ENCODE data around the gene PLEKHD1. TPM values are rescaled to one million over a fixed set of nuclear protein-coding genes. Genes with fewer than 3 reads are reported as not detected.

PLEKHD1 gene
- polyA plus RNA-seq, 1 experiment, result not detected

DNA sequence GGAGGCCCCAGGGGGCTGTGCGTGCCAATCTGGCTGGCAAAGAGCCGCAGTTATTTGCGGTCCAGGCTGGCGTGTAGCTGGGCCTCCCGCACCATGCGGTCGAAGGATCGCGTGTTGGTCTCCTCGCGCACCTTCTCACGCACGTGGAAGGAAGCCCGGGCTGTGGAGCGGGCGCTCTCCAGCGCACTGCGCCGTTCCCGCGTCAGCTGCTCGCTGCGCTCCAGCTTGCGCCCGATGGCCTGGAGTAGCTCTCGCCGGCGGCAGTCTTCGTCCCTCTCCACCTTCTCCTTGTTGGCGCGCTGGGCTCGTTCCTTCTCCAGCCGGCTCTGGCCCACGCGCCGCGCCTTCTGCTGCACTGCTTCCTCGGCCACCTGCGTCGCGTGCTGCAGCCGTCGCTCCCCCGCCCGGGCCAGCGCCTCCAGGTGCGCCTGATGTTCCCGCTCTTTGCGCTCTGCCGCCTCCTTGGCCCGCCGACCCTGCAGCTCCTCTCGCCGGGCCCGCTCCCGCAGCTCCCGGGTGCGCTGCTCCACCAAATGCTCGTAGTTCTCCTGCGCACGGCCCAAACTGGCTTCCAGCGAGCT, 87.0 kb downstream of the PLEKHD1 start:
- CTCF ChIA-PET, result interaction anchor here (0.8 to 2.9 kb wide), 7 partner anchors 13 to 331 kb away, joined by 3 to 17 read pairs (median 4); no protein-coding TSS in a partner anchor

DNA sequence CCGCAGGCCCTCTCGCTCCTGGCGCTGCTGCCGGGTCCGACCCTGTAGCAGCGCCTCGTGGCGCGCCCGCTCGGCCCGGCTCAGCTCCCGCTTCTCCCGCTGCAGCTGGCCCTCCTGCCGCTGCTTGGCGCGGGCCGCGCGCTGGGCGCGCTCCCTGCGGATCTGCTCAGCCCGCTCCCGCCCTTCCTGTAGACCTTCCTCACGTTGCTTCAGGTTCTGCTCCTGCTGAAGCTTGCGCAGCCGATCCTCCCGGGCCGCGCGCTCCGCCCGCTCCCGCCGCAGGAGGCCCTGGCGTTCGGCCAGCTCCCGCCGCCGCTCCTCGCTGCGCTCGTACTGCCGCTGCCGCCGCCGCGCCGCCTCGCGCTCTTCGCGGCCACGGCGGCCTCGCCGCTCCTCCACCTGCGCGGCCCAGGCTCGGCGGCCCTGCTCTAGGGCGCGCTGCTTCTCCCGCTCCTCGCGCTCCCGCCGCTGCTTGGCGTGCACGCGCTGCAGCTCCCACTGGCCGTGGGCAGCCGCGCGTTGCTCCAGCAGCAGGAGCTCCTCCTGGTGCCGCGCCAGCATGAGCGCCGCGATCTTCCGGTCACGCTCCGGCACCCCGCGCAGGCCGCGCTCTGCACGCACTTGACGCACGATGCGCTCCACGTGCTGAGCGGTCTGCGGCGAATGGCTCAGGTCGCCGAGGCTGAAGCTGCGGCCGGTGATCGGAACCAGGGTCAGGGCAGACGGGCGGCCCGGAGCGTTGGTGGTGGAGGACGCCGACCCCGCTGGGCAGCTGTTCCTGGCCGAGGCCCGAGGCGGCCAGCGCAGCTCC, 87.7 kb downstream of the PLEKHD1 start:
- no peak for DNase-seq (ENCODE audit: low read depth, low spot score)
- Histone ChIP-seq H3K27ac (ENCODE audit: low read depth, low read length) (no peak overlapping the region), H3K9me3 (ENCODE audit: control insufficient read depth, insufficient read depth, low read length) (peaks cover 4% of the 10 kb centered on the region), H3K27me3 (ENCODE audit: control insufficient read depth, insufficient read depth, low read length) (peaks cover 82% of the 10 kb centered on the region), H3K4me3 (ENCODE audit: low read depth, low read length) (peak overlapping the region; percentile 46)
- ChIA-PET CTCF (interaction anchor here (0.8 to 2.9 kb wide), 6 partner anchors 12 to 332 kb away, joined by 3 to 17 read pairs (median 4); no protein-coding TSS in a partner anchor), POLR2A (interaction anchor here (1.2 kb wide), 1 partner anchor 19 kb away, joined by 3 read pairs; no protein-coding TSS in a partner anchor)
- TF ChIP-seq CTCF (IDR thresholded peaks at IDR 0.05; ENCODE audit: low read depth, low read length), result no peak

More for the DNA sequence above, 87.0 kb downstream of the PLEKHD1 start:
- H3K27ac ChIP-seq (ENCODE audit: low read depth, low read length), result no peak overlapping the region
- TF ChIP-seq CTCF (IDR thresholded peaks at IDR 0.05; ENCODE audit: low read depth, low read length), result no peak
- POLR2A ChIA-PET, result interaction anchor here (1.2 kb wide), 1 partner anchor 18 kb away, joined by 3 read pairs; no protein-coding TSS in a partner anchor
- peaks cover 80% of the 10 kb centered on the region for H3K27me3 ChIP-seq (ENCODE audit: control insufficient read depth, insufficient read depth, low read length)
- H3K4me3 ChIP-seq (ENCODE audit: low read depth, low read length), result peak overlapping the region; percentile 46; the same call in 1 of the 2 replicates
- peaks cover 4% of the 10 kb centered on the region; the same call in 1 of the 2 replicates for H3K9me3 ChIP-seq (ENCODE audit: control insufficient read depth, insufficient read depth, low read length)
- DNase-seq (ENCODE audit: low read depth, low spot score), result no peak

- Histone ChIP-seq H3K4me3 (ENCODE audit: low read depth, low read length) (no peak overlapping the region), H3K9me3 (ENCODE audit: control insufficient read depth, insufficient read depth, low read length) (peaks cover 4% of the 10 kb centered on the region), H3K27ac (ENCODE audit: low read depth, low read length) (no peak overlapping the region), H3K27me3 (ENCODE audit: control insufficient read depth, insufficient read depth, low read length) (peaks cover 79% of the 10 kb centered on the region)
- ChIA-PET POLR2A (no interaction called here), CTCF (interaction anchor here (1.2 to 2.9 kb wide), 3 partner anchors 12 to 155 kb away, joined by 4 to 17 read pairs (median 5); no protein-coding TSS in a partner anchor)
- DNase-seq (ENCODE audit: low read depth, low spot score), result no peak
- TF ChIP-seq CTCF (IDR thresholded peaks at IDR 0.05; ENCODE audit: low read depth, low read length), result no peak
Observed at GRCh38 chr14:69572841-69573135, 88.3 kb downstream of the PLEKHD1 start.

GRCh38 chr14:69573205-69573830, 88.8 kb downstream of the PLEKHD1 start:
- Histone ChIP-seq H3K4me3 (ENCODE audit: low read depth, low read length) (no peak overlapping the region), H3K27me3 (ENCODE audit: control insufficient read depth, insufficient read depth, low read length) (peaks cover 77% of the 10 kb centered on the region), H3K27ac (ENCODE audit: low read depth, low read length) (no peak overlapping the region), H3K9me3 (ENCODE audit: control insufficient read depth, insufficient read depth, low read length) (peaks cover 4% of the 10 kb centered on the region)
- DNase-seq (ENCODE audit: low read depth, low spot score), result no peak
- ChIA-PET POLR2A (no interaction called here), CTCF (interaction anchor here (1.3 to 3.7 kb wide), 6 partner anchors 12 to 331 kb away, joined by 3 to 22 read pairs (median 12); no protein-coding TSS in a partner anchor)
- no peak for TF ChIP-seq CTCF (IDR thresholded peaks at IDR 0.05; ENCODE audit: low read depth, low read length)

Data from AG04450 (cell line).